Pulmonary artery endothelial cell (primary cell): ENCODE data around the gene ZRANB3. TPM values are rescaled to one million over a fixed set of nuclear protein-coding genes. Genes with fewer than 3 reads are reported as not detected.
"Not testable (repeated sequence)": the region's sequence is repeated elsewhere in the genome, so short reads cannot be mapped to it uniquely, and the experiment has no call there.

Experiments used
- DNase-seq: peaks from one replicate; pipeline ENCODE4 v3.0.0-alpha.2; 2011; ENCODE audit warnings: low read depth, low spot score
- total RNA-seq: library from RNA; depleted of rRNA; stranded (reverse); fragments of >200 nt; gene quantifications from 2 replicates; pipeline ENCODE4 v1.2.3, GENCODE V29; 2014

The ZRANB3 gene
- total RNA-seq, 1 donor from 2014 or later = 5.1 TPM

GRCh38 chr2:135335256-135335655 lies 195.8 kb downstream of the ZRANB3 start:
- DNase-seq = no peak

- no peak for DNase-seq
Observed at GRCh38 chr2:135327146-135327545, 203.9 kb downstream of the ZRANB3 start.

GRCh38 chr2:135320465-135321355 lies 210.3 kb downstream of the ZRANB3 start:
- DNase-seq = no peak

GRCh38 chr2:135318808-135319207 lies 212.2 kb downstream of the ZRANB3 start:
- no peak for DNase-seq

GRCh38 chr2:135317375-135317774 lies 213.6 kb downstream of the ZRANB3 start:
- DNase-seq = no peak

GRCh38 chr2:135311962-135312361 lies 219.1 kb downstream of the ZRANB3 start:
- no peak for DNase-seq

- no peak for DNase-seq
Observed at GRCh38 chr2:135311268-135311667, 219.8 kb downstream of the ZRANB3 start.

- no peak for DNase-seq
Observed at GRCh38 chr2:135304694-135305093, 226.3 kb downstream of the ZRANB3 start.

- DNase-seq = peak; percentile 20
Observed at GRCh38 chr2:135299658-135300244, 231.3 kb downstream of the ZRANB3 start.

GRCh38 chr2:135299165-135299564 lies 231.9 kb downstream of the ZRANB3 start:
- no peak for DNase-seq

- not testable (repeated sequence) for DNase-seq
Observed at GRCh38 chr2:135287121-135287520, 243.9 kb downstream of the ZRANB3 start.

GRCh38 chr2:135285391-135285790 lies 245.6 kb downstream of the ZRANB3 start:
- DNase-seq = no peak

- no peak for DNase-seq
Observed at GRCh38 chr2:135281379-135281778, 249.6 kb downstream of the ZRANB3 start.

- DNase-seq = no peak
Observed at GRCh38 chr2:135279209-135279608, 251.8 kb downstream of the ZRANB3 start.

GRCh38 chr2:135276525-135276924 lies 254.5 kb downstream of the ZRANB3 start:
- DNase-seq = no peak

GRCh38 chr2:135271006-135271405 lies 260.0 kb downstream of the ZRANB3 start:
- DNase-seq = no peak

- DNase-seq = no peak
Observed at GRCh38 chr2:135265960-135266490, 265.0 kb downstream of the ZRANB3 start.

- DNase-seq = no peak
Observed at GRCh38 chr2:135259123-135259522, 271.9 kb downstream of the ZRANB3 start.

- no peak for DNase-seq
Observed at GRCh38 chr2:135258193-135258592, 272.8 kb downstream of the ZRANB3 start.

- no peak for DNase-seq
Observed at GRCh38 chr2:135257383-135258090, 273.5 kb downstream of the ZRANB3 start.

GRCh38 chr2:135256531-135257260 lies 274.3 kb downstream of the ZRANB3 start:
- no peak for DNase-seq
